ENCODE measurements around the gene GRP. TPM values are rescaled to one million over a fixed set of nuclear protein-coding genes. Genes with fewer than 3 reads are reported as not detected.
"Not testable (repeated sequence)": the region's sequence is repeated elsewhere in the genome, so short reads cannot be mapped to it uniquely, and the experiment has no call there.

GRP gene
- total RNA-seq, 1 donor from 2014 or later = not detected

DNA sequence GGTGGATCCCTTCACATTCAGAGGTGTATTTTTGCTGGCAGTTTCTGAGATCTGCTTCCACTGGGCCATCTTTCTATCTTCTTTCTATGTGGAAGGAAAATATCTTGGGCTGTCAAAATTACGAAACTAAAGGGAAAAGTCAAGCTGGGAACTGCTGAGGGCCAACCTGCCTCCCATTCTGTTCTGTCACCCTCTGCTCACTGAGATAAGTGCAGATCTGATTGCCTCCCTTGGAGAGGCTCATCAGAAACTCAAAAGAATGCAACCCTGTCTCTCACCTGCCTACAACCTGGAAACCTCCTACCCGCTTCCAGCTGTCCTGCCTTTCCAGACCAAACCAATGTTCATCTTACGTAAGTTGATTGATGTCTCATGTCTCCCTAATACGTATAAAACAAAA is 26.8 kb downstream of the GRP start:
- Mint-ChIP-seq H3K9me3 (ENCODE audit: low read depth) (no peaks in the 10 kb centered on the region), H3K27me3 (ENCODE audit: low read depth) (peaks cover 67% of the 10 kb centered on the region), H3K4me3 (ENCODE audit: unreplicated experiment) (no peak overlapping the region), H3K36me3 (ENCODE audit: low read depth) (no peaks in the 10 kb centered on the region), H3K27ac (ENCODE audit: unreplicated experiment) (no peak overlapping the region), H3K4me1 (ENCODE audit: low read depth) (peaks cover 5% of the 10 kb centered on the region)
- DNase-seq (ENCODE audit: low spot score) = no peak
- TF ChIP-seq CTCF (IDR thresholded peaks at IDR 0.05) = no peak

DNA sequence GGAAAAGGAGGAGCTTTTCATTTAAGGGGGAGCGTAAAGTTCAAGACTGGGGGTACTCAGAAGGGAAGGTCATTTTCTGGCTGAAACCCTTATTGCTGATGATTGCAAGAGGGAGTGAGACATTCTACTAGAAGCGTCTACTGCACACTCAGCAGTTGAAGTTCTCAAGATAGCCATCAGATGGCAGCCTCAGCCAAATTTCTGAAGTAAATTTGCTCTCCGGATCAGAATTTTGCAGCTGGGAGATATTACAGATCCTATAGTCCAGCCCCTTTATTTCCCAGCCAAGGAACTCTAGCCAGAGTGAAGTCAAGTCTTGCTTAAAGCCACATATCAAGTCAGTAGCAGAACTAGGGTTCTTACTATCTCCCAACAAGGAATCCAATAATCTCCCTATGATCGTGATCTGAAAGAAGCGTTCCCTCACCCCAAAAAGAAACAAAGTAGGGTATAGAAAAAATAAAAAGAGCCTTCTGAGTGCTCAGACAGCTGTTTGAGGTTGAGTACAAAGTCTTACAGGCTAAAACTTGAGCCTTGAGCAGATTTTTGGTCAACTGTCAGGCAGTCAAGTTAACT is 29.3 kb downstream of the GRP start:
- Mint-ChIP-seq H3K4me3 (ENCODE audit: unreplicated experiment) (no peak overlapping the region), H3K27ac (ENCODE audit: unreplicated experiment) (no peak overlapping the region), H3K27me3 (ENCODE audit: low read depth) (peaks cover 77% of the 10 kb centered on the region), H3K36me3 (ENCODE audit: low read depth) (no peaks in the 10 kb centered on the region), H3K9me3 (ENCODE audit: low read depth) (no peaks in the 10 kb centered on the region), H3K4me1 (ENCODE audit: low read depth) (peaks cover 5% of the 10 kb centered on the region)
- TF ChIP-seq CTCF (IDR thresholded peaks at IDR 0.05) = peak; percentile 87
- no peak for DNase-seq (ENCODE audit: low spot score)

GRCh38 chr18:59255491-59255890 is 35.5 kb downstream of the GRP start:
- DNase-seq (ENCODE audit: low spot score); H3K27ac Mint-ChIP-seq (ENCODE audit: unreplicated experiment); H3K36me3 Mint-ChIP-seq (ENCODE audit: low read depth); H3K4me3 Mint-ChIP-seq (ENCODE audit: unreplicated experiment); H3K4me1 Mint-ChIP-seq (ENCODE audit: low read depth): not testable (repeated sequence)
- peaks cover 57% of the 10 kb centered on the region for H3K27me3 Mint-ChIP-seq (ENCODE audit: low read depth)
- peaks cover 10% of the 10 kb centered on the region for H3K9me3 Mint-ChIP-seq (ENCODE audit: low read depth)

DNA sequence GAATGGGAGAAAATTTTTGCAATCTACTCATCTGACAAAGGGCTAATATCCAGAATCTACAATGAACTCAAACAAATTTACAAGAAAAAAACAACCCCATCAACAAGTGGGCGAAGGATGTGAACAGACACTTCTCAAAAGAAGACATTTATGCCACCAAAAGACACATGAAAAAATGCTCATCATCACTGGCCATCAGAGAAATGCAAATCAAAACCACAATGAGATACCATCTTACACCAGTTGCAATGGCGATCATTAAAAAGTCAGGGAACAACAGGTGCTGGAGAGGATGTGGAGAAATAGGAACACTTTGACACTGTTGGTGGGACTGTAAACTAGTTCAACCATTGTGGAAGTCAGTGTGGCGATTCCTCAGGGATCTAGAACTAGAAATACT is 41.9 kb downstream of the GRP start:
- not testable (repeated sequence) for H3K9me3 Mint-ChIP-seq (ENCODE audit: low read depth)

DNA sequence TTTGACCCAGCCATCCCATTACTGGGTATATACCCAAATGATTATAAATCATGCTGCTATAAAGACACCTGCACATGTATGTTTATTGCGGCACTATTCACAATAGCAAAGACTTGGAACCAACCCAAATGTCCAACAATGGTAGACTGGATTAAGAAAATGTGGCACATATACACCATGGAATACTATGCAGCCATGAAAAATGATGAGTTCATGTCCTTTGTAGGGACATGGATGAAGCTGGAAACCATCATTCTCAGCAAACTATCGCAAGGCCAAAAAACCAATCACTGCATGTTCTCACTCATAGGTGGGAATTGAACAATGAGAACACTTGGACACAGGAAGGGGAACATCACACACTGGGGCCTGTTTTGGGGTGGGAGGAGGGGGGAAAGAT is 42.3 kb downstream of the GRP start:
- H3K27me3 Mint-ChIP-seq (ENCODE audit: low read depth) = peaks cover 85% of the 10 kb centered on the region
- not testable (repeated sequence) for H3K4me1 Mint-ChIP-seq (ENCODE audit: low read depth); H3K36me3 Mint-ChIP-seq (ENCODE audit: low read depth); H3K9me3 Mint-ChIP-seq (ENCODE audit: low read depth); H3K4me3 Mint-ChIP-seq (ENCODE audit: unreplicated experiment); H3K27ac Mint-ChIP-seq (ENCODE audit: unreplicated experiment); DNase-seq (ENCODE audit: low spot score)

More for the DNA sequence above, 41.9 kb downstream of the GRP start:
- not testable (repeated sequence) for H3K4me1 Mint-ChIP-seq (ENCODE audit: low read depth); H3K27ac Mint-ChIP-seq (ENCODE audit: unreplicated experiment); DNase-seq (ENCODE audit: low spot score); H3K36me3 Mint-ChIP-seq (ENCODE audit: low read depth); H3K4me3 Mint-ChIP-seq (ENCODE audit: unreplicated experiment)
- peaks cover 83% of the 10 kb centered on the region for H3K27me3 Mint-ChIP-seq (ENCODE audit: low read depth)

DNA sequence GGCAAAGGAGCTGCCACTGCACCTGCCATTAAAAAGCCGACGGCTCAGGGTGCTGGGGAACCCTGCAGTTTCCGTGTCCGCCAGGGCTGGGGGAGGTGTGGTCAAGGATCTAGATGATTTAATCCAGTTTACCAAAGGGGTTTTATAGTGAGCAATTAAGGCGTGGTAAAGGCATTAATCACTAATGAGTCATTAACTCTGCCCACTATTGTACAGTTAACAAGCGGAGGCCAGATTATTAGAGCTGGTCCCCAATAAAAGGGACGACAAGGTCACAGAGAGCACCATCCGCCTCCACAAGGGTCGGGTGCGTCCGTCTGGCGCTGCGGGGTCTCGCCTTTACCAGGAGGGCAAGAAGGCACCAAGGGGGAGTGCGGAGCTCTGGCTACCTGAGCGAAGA is 43.7 kb downstream of the GRP start:
- peaks cover 15% of the 10 kb centered on the region for H3K4me1 Mint-ChIP-seq (ENCODE audit: low read depth)
- peaks cover 5% of the 10 kb centered on the region for H3K36me3 Mint-ChIP-seq (ENCODE audit: low read depth)
- H3K27ac Mint-ChIP-seq (ENCODE audit: unreplicated experiment) = no peak overlapping the region
- H3K4me3 Mint-ChIP-seq (ENCODE audit: unreplicated experiment) = no peak overlapping the region
- H3K9me3 Mint-ChIP-seq (ENCODE audit: low read depth) = peaks cover 7% of the 10 kb centered on the region
- H3K27me3 Mint-ChIP-seq (ENCODE audit: low read depth) = peaks cover 91% of the 10 kb centered on the region
- no peak for TF ChIP-seq CTCF (IDR thresholded peaks at IDR 0.05)
- DNase-seq (ENCODE audit: low spot score) = no peak

DNA sequence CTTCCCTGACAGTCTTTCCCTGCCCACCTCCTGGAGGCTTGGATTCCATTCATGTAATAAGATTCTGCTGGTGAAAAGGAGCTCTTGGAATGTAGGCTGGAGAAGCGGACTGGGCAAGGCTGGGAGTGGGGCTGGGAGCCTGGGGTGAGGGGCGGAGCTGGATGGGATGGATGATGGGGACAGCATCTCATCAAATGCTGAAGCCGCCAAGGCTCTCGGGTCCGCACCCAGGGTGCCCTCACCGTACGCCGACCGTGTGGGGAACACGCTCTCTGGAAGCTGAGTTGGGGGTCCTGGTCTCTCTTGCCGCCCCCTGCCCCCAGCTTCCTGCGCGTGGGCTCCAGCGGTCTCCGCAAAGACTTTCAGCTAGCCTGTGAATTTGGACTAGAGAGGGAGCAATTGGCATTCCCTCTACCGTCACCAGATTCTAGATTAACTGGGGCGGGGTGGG is 44.2 kb downstream of the GRP start:
- Mint-ChIP-seq H3K9me3 (ENCODE audit: low read depth) (peaks cover 7% of the 10 kb centered on the region), H3K4me1 (ENCODE audit: low read depth) (peaks cover 18% of the 10 kb centered on the region), H3K27ac (ENCODE audit: unreplicated experiment) (no peak overlapping the region), H3K27me3 (ENCODE audit: low read depth) (peaks cover 90% of the 10 kb centered on the region), H3K36me3 (ENCODE audit: low read depth) (peaks cover 5% of the 10 kb centered on the region), H3K4me3 (ENCODE audit: unreplicated experiment) (no peak overlapping the region)
- DNase-seq (ENCODE audit: low spot score) = no peak
- TF ChIP-seq CTCF (IDR thresholded peaks at IDR 0.05) = no peak

All from chondrocyte (in vitro differentiated cells).